SK-N-SH treated with all-trans-retinoic acid at 6 μM for 48 hours (cell line): ENCODE measurements around the gene TBKBP1.

ENCODE experiments used
- ATAC-seq: fragments of 200-7000 bp; cut with Tn5 transposase; 3 replicates; pipeline ENCODE4 v1.9.1; 2020; ENCODE audit warnings: mild to moderate bottlenecking, moderate library complexity
- ARNTL ChIP-seq: fragments of 450-650 bp; formaldehyde crosslinking; IDR thresholded peaks from 2 replicates; pipeline ENCODE4 v1.5.0; 2020; ENCODE audit warnings: low read depth, mild to moderate bottlenecking, moderate library complexity, borderline replicate concordance
- BACH2 ChIP-seq: fragments of 250-450 bp; sonication (Bioruptor Pico); IDR thresholded peaks from 2 replicates; pipeline ENCODE4 v1.9.0; 2021; ENCODE audit warnings: mild to moderate bottlenecking, borderline replicate concordance
- CSDC2 ChIP-seq: fragments of 250-450 bp; sonication (Bioruptor Pico); IDR thresholded peaks from 2 replicates; pipeline ENCODE4 v1.5.0; 2020; ENCODE audit warnings: mild to moderate bottlenecking, moderate library complexity
- ISL1 ChIP-seq: fragments of 250-450 bp; sonication (Bioruptor Pico); IDR thresholded peaks from 2 replicates; pipeline ENCODE4 v2.1.2; 2022; ENCODE audit warnings: mild to moderate bottlenecking, moderate library complexity
- OSR1 ChIP-seq: fragments of 250-450 bp; sonication (Bioruptor Pico); IDR thresholded peaks from 2 replicates; pipeline ENCODE4 v1.8.0; 2022; ENCODE audit warnings: moderate library complexity, mild to moderate bottlenecking, inconsistent platforms
- PPARA ChIP-seq: fragments of 250-450 bp; sonication (Bioruptor Pico); IDR thresholded peaks from 2 replicates; pipeline ENCODE4 v1.5.0; 2020; ENCODE audit warnings: mild to moderate bottlenecking, borderline replicate concordance
- RARB ChIP-seq: fragments of 250-450 bp; sonication (Bioruptor Pico); IDR thresholded peaks from 2 replicates; pipeline ENCODE4 v1.8.0; 2021; ENCODE audit warnings: mild to moderate bottlenecking, moderate library complexity
- SNAI2 ChIP-seq: fragments of 250-450 bp; sonication (Bioruptor Pico); IDR thresholded peaks from 2 replicates; pipeline ENCODE4 v1.5.0; 2020; ENCODE audit warnings: mild to moderate bottlenecking, moderate library complexity
- ZC3H10 ChIP-seq: fragments of 250-450 bp; sonication (Bioruptor Pico); IDR thresholded peaks from 2 replicates; pipeline ENCODE4 v1.5.1; 2021; ENCODE audit warnings: mild to moderate bottlenecking, moderate library complexity
- ZFP3 ChIP-seq: fragments of 250-450 bp; sonication (Bioruptor Pico); IDR thresholded peaks from 2 replicates; pipeline ENCODE4 v1.5.0; 2020; ENCODE audit warnings: mild to moderate bottlenecking, moderate library complexity
- ZFP30 ChIP-seq: fragments of 450-650 bp; formaldehyde crosslinking; IDR thresholded peaks from 2 replicates; pipeline ENCODE4 v1.5.0; 2022; ENCODE audit warnings: mild to moderate bottlenecking, moderate library complexity
- ZNF565 ChIP-seq: fragments of 450-650 bp; formaldehyde crosslinking; conservative IDR thresholded peaks from 2 replicates; pipeline ENCODE4 v1.5.0; 2020; ENCODE audit warnings: low read depth, mild to moderate bottlenecking, moderate library complexity
- TF ChIP-seq, protein P1 (sequence below): fragments of 250-450 bp; sonication (Bioruptor Pico); IDR thresholded peaks from 2 replicates; pipeline ENCODE4 v1.5.1; 2021; ENCODE audit warnings: mild to moderate bottlenecking, moderate library complexity
- TF ChIP-seq, protein P2 (sequence below): fragments of 250-450 bp; sonication (Bioruptor Pico); IDR thresholded peaks from 2 replicates; pipeline ENCODE4 v1.8.0; 2021; ENCODE audit warnings: low read depth, mild to moderate bottlenecking, moderate library complexity, borderline replicate concordance
- TF ChIP-seq, protein P3 (sequence below): fragments of 250-450 bp; sonication (Bioruptor Pico); IDR thresholded peaks from 2 replicates; pipeline ENCODE4 v1.8.0; 2020; ENCODE audit warnings: mild to moderate bottlenecking, moderate library complexity, borderline replicate concordance
- TF ChIP-seq, protein P4 (sequence below): fragments of 250-450 bp; sonication (Bioruptor Pico); IDR thresholded peaks from 2 replicates; pipeline ENCODE4 v1.5.0; 2020; ENCODE audit warnings: mild to moderate bottlenecking, moderate library complexity
- TF ChIP-seq, protein P5 (sequence below): fragments of 250-450 bp; sonication (Bioruptor Pico); IDR thresholded peaks from 2 replicates; pipeline ENCODE4 v1.5.1; 2020; ENCODE audit warnings: low read depth, mild to moderate bottlenecking, moderate library complexity

TBKBP1 gene

DNA sequence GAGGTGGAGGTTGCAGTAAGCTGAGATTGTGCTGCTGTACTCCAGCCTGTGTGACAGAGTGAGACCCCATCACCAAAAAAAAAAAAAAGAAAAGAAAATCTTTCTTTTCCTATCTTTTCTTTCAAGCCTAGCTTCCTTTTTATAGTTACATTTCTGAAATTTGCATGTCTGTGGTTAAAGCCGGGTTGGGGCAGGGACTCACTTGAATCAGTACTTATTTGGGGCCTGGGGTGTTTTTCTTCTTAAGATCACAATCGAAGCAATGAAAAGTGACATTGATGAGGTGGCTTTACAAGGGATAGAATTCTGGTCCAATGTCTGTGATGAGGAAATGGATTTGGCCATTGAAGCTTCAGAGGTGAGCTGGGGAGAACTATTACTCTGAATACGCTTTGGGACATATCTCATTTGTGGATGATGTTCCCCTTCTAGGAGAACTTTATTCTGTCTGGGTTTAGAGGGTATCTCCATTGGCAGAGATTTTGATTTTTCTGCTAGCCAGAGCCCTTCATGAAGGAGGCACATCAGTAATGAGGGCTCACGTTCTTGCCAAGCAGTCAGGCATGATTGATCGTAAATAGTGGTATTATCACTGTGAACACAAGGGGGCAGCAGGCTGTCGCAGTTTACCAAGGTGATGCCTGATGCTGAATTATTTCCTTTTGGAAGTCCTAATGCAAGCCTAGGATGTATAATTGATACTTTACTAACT, 29.9 kb upstream of the TBKBP1 start:
- TF ChIP-seq, protein P1, sequence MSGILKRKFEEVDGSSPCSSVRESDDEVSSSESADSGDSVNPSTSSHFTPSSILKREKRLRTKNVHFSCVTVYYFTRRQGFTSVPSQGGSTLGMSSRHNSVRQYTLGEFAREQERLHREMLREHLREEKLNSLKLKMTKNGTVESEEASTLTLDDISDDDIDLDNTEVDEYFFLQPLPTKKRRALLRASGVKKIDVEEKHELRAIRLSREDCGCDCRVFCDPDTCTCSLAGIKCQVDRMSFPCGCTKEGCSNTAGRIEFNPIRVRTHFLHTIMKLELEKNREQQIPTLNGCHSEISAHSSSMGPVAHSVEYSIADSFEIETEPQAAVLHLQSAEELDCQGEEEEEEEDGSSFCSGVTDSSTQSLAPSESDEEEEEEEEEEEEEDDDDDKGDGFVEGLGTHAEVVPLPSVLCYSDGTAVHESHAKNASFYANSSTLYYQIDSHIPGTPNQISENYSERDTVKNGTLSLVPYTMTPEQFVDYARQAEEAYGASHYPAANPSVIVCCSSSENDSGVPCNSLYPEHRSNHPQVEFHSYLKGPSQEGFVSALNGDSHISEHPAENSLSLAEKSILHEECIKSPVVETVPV (CRISPR knock-in tag) = 0 out of 2 replicates have a peak, but pooled peaks have one; percentile 36
- TF ChIP-seq SNAI2 (CRISPR knock-in tag) = no peak
- ATAC-seq = peak; percentile 86

DNA sequence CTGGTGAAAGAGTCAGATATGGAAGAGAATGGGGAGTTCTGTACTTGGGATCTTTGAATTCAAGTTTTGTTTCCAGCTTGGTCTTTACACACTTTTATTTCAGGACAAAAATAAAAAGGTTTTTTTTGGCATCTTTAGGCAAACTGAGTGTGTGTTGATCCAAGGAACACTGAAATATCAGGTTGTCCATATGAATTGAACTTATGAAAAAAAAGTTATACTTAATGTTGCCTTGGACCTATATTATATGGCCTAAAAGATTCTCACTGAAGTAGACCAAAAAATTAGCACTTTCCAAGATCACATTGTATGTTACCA, 29.4 kb upstream of the TBKBP1 start:
- ATAC-seq = no peak

DNA sequence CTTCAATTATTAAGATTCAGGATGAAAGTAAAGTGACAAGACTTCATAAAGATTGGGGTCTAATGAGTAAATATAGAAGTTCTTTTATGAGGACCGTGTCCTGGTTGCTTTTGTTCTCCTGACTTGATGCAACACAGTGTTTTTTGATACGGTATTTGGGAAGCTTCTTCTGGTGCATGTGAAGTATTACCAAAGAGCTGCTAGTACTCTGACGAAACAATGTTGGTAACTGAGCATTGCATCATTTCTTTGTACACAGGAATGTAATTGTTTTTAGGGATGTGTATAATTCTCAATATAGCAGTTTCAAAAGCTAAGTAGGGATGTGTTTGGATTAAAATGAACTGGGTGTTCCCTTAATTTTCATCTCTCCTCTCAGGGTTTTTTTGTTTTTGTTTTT, 28.3 kb upstream of the TBKBP1 start:
- ATAC-seq = no peak
- no peak for TF ChIP-seq BACH2 (CRISPR knock-in tag)
- TF ChIP-seq, protein P2, sequence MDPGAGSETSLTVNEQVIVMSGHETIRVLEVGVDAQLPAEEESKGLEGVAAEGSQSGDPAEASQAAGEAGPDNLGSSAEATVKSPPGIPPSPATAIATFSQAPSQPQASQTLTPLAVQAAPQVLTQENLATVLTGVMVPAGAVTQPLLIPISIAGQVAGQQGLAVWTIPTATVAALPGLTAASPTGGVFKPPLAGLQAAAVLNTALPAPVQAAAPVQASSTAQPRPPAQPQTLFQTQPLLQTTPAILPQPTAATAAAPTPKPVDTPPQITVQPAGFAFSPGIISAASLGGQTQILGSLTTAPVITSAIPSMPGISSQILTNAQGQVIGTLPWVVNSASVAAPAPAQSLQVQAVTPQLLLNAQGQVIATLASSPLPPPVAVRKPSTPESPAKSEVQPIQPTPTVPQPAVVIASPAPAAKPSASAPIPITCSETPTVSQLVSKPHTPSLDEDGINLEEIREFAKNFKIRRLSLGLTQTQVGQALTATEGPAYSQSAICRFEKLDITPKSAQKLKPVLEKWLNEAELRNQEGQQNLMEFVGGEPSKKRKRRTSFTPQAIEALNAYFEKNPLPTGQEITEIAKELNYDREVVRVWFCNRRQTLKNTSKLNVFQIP (CRISPR knock-in tag) = no peak
- TF ChIP-seq, all 23 proteins: peak for 0

More for the DNA sequence above, 29.4 kb upstream of the TBKBP1 start:
- TF ChIP-seq, protein P2 (CRISPR knock-in tag) = no peak
- TF ChIP-seq, protein P3, sequence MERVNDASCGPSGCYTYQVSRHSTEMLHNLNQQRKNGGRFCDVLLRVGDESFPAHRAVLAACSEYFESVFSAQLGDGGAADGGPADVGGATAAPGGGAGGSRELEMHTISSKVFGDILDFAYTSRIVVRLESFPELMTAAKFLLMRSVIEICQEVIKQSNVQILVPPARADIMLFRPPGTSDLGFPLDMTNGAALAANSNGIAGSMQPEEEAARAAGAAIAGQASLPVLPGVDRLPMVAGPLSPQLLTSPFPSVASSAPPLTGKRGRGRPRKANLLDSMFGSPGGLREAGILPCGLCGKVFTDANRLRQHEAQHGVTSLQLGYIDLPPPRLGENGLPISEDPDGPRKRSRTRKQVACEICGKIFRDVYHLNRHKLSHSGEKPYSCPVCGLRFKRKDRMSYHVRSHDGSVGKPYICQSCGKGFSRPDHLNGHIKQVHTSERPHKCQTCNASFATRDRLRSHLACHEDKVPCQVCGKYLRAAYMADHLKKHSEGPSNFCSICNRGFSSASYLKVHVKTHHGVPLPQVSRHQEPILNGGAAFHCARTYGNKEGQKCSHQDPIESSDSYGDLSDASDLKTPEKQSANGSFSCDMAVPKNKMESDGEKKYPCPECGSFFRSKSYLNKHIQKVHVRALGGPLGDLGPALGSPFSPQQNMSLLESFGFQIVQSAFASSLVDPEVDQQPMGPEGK = no peak
- TF ChIP-seq, protein P1 (CRISPR knock-in tag) = 0 out of 2 replicates have a peak, but pooled peaks have one; percentile 0
- TF ChIP-seq ZC3H10 (CRISPR knock-in tag) = no peak
- TF ChIP-seq PPARA (CRISPR knock-in tag) = no peak
- no peak for TF ChIP-seq BACH2 (CRISPR knock-in tag)
- TF ChIP-seq ZFP30 (CRISPR knock-in tag) = no peak

DNA sequence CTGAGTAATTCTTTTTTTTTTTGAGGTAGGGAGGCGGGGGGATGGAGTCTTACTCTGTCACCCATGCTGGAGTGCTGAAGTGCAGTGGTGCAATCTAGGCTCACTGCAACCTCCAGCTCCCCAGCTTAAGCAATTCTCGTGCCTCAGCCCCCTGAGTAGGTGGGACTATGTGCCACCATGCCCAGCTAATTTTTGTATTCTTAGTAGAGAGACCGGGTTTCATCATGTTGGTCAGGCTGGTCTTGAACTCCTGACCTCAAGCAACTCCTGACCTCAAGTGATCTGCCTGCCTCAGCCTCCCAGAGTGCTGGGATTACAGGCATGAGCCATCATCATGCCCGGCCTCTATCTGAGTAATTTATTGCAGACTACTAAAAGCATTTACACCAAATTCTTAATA, 24.9 kb upstream of the TBKBP1 start:
- no peak for ATAC-seq
- TF ChIP-seq, protein P3 = no peak
- TF ChIP-seq, protein P4, sequence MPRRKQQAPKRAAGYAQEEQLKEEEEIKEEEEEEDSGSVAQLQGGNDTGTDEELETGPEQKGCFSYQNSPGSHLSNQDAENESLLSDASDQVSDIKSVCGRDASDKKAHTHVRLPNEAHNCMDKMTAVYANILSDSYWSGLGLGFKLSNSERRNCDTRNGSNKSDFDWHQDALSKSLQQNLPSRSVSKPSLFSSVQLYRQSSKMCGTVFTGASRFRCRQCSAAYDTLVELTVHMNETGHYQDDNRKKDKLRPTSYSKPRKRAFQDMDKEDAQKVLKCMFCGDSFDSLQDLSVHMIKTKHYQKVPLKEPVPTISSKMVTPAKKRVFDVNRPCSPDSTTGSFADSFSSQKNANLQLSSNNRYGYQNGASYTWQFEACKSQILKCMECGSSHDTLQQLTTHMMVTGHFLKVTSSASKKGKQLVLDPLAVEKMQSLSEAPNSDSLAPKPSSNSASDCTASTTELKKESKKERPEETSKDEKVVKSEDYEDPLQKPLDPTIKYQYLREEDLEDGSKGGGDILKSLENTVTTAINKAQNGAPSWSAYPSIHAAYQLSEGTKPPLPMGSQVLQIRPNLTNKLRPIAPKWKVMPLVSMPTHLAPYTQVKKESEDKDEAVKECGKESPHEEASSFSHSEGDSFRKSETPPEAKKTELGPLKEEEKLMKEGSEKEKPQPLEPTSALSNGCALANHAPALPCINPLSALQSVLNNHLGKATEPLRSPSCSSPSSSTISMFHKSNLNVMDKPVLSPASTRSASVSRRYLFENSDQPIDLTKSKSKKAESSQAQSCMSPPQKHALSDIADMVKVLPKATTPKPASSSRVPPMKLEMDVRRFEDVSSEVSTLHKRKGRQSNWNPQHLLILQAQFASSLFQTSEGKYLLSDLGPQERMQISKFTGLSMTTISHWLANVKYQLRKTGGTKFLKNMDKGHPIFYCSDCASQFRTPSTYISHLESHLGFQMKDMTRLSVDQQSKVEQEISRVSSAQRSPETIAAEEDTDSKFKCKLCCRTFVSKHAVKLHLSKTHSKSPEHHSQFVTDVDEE (CRISPR knock-in tag) = no peak
- no peak for TF ChIP-seq CSDC2 (CRISPR knock-in tag)
- no peak for TF ChIP-seq ISL1
- TF ChIP-seq, protein P5, sequence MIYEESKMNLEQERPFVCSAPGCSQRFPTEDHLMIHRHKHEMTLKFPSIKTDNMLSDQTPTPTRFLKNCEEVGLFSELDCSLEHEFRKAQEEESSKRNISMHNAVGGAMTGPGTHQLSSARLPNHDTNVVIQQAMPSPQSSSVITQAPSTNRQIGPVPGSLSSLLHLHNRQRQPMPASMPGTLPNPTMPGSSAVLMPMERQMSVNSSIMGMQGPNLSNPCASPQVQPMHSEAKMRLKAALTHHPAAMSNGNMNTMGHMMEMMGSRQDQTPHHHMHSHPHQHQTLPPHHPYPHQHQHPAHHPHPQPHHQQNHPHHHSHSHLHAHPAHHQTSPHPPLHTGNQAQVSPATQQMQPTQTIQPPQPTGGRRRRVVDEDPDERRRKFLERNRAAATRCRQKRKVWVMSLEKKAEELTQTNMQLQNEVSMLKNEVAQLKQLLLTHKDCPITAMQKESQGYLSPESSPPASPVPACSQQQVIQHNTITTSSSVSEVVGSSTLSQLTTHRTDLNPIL (CRISPR knock-in tag) = no peak
- TF ChIP-seq, protein P1 (CRISPR knock-in tag) = no peak
- TF ChIP-seq SNAI2 (CRISPR knock-in tag) = no peak
- TF ChIP-seq RARB (CRISPR knock-in tag) = no peak
- TF ChIP-seq PPARA (CRISPR knock-in tag) = no peak
- no peak for TF ChIP-seq ARNTL (CRISPR knock-in tag)
- no peak for TF ChIP-seq BACH2 (CRISPR knock-in tag)
- no peak for TF ChIP-seq ZFP30 (CRISPR knock-in tag)
- no peak for TF ChIP-seq ZFP3
- TF ChIP-seq ZNF565 (CRISPR knock-in tag) = no peak
- TF ChIP-seq OSR1 (CRISPR knock-in tag) = no peak
- TF ChIP-seq ZC3H10 (CRISPR knock-in tag) = no peak
